HT1080 (cell line): ENCODE data around the gene ADCK1. TPM values are rescaled to one million over a fixed set of nuclear protein-coding genes. Genes with fewer than 3 reads are reported as not detected.
"Not testable (repeated sequence)": the region's sequence is repeated elsewhere in the genome, so short reads cannot be mapped to it uniquely, and the experiment has no call there.

Experiments used
- DNase-seq: peaks from one replicate; pipeline ENCODE4 v3.0.0-alpha.2; 2015; ENCODE audit warnings: low read depth
- total RNA-seq: library from RNA; depleted of rRNA; stranded (reverse); fragments of >200 nt; shearing (Covaris generic); gene quantifications from 2 replicates; pipeline ENCODE4 v1.2.3, GENCODE V29; 2014

ADCK1 gene
- total RNA-seq, 1 experiment from 2014 or later, result 3.6 TPM

- no peak for DNase-seq
Observed at GRCh38 chr14:77936138-77936639, 136.3 kb downstream of the ADCK1 start.

- DNase-seq, result no peak
Observed at GRCh38 chr14:77947372-77947771, 147.5 kb downstream of the ADCK1 start.

DNA sequence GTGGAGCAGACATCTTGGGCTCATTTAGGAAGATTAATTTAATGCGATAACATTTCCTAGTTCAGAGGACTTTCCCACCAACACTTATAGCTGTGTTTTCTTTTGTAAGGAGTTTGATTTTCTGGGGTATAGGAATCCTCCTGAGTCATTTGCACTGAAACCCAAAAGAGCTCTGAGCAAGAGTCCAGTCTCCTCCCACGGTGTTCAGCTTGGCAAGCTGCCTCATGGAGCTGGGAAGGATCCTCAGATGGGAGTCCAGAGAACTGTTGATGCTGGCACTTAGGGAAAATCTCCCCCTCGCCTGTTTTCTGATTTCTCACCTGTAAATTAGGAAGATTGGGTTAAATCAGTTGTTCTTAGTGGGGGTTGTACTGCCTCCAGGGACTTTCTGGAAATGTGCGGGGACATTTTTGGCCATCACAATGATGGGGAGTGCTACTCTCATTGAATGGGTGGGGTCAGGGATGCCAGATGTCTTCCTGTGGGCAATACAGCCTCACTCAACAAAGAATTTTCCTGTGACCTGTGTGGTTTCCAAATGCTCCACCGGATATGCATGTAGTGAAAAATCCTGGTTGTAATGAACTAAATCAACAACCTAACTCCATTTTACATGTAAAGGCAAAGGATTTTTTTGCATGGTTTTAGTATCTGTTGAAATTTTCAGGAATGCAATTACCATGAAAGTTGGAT is 150.6 kb downstream of the ADCK1 start:
- no peak for DNase-seq

GRCh38 chr14:77955816-77956484 is 156.0 kb downstream of the ADCK1 start:
- no peak for DNase-seq

- DNase-seq, result not testable (repeated sequence)
Observed at GRCh38 chr14:77959686-77960085, 159.8 kb downstream of the ADCK1 start.

- no peak for DNase-seq
Observed at GRCh38 chr14:77961847-77962580, 162.1 kb downstream of the ADCK1 start.

DNA sequence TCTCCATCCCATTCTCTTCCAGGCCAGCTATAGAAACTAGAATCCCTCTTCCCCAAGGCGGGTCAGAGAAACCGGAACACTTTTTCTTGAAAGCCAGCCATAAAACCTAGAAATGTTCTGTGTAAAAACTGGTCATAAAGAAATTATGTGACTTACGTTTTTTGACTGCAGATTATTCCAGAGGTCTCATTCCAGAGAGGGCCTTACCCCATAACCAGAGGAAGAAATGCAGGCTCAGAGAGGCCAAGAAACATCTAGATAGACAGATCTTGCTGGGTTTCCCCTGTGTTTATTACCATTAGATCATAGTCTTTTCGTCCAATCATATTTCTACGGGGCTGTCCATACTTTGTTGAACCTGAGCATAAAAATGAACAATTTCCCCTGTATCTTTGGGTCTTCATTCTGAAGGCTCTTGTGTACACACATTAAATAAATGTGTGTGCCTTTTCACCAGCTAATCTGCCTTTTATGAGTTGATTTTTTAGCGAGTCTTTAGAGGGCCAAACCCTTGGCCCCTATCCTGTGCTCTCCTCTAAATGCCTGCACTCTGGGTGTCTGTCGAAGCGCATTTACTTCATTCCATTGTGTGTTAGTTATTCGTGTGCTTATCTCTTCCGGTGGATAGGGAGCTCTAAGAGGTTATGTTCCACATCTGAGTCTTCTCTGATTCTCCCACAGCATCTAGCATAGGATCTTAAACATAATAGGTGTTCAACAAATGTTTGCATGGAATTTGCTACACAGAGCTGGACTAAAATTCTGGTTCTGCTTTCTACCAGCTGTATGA is 163.0 kb downstream of the ADCK1 start:
- no peak for DNase-seq

DNA sequence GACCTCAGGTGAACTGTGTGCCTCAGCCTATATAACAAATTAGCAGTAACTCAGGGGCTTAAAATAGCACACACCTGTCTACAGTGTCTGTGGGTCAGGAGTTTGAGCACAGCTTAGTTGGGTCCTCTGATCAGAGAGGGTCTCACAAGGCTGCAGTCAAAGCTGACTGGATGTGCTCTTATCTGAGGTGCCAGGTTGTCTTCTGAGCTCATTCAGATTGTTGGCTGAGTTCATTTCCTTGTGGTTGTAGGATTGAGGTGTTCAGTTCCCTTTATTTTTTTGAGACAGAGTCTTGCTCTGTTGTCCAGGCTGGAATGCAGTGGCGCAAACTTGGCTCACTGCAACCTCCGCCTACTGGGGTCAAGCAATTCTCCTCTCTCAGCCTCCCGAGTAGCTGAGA is 164.7 kb downstream of the ADCK1 start:
- no peak for DNase-seq

GRCh38 chr14:77965050-77965449 is 165.1 kb downstream of the ADCK1 start:
- DNase-seq, result no peak

DNA sequence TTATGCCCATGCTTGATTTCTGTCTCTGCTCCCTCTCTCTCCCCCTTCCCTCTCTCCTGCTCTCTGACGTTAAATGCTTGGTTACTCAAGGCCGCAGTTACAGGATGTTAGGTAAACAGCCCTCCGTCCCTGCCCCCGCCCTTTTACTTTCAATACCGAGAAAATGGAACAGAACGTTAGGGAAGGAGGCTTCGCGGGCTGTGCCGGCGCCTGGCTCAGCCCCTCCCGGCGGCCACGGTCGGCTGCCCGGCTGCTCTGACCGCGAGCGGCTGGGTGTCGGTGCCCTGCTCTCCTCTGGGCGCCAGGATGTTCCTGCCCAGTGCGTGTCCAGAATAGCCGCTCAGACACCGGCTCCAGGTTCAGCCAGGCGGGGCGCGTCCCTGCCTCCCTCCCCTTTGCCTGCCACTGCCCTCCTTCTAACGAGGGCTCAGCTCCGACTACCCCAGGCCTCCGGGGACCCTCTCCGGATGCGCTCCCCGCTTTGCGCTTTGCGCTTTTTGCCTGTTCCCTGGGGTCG is 166.1 kb downstream of the ADCK1 start:
- no peak for DNase-seq

GRCh38 chr14:77967110-77967509 is 167.2 kb downstream of the ADCK1 start:
- no peak for DNase-seq

GRCh38 chr14:77970646-77971045 is 170.7 kb downstream of the ADCK1 start:
- no peak for DNase-seq

GRCh38 chr14:77973246-77973645 is 173.3 kb downstream of the ADCK1 start:
- DNase-seq, result no peak

DNA sequence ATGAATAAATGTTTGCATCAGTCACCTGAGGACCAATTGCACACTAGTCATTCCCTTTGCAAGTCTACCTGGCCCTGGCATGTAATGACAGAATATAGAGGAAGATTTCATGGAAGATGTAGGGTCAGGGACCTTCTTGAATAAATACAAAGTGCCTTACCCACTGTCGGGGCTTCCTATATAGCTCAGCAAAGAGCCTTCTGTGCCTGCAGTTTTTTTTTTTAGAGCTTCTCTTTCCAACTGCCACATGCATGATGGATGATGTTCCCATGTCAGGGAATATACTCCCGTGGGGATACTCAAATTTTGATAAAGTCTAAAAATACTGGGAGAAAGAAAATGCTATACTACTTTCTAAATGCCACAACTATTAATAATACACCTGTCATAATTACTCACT is 176.7 kb downstream of the ADCK1 start:
- no peak for DNase-seq

- no peak for DNase-seq
Observed at GRCh38 chr14:77979171-77979570, 179.3 kb downstream of the ADCK1 start.

- no peak for DNase-seq
Observed at GRCh38 chr14:77979666-77980351, 179.9 kb downstream of the ADCK1 start.

GRCh38 chr14:77980475-77981321 is 180.8 kb downstream of the ADCK1 start:
- no peak for DNase-seq
